ENCODE data around the gene CDYL. TPM values are rescaled to one million over a fixed set of nuclear protein-coding genes. Genes with fewer than 3 reads are reported as not detected.

Gene CDYL
- total RNA-seq, 5 donors from 2014 or later (not counting 1 experiment from before 2014, with no cell fraction given): 24.7 to 36.8 (median 30.2) TPM

GRCh38 chr6:4942673-4943009, 166.4 kb downstream of the CDYL start:
- no peak for ATAC-seq (replicated peaks in 1 of 4)
- Histone ChIP-seq H3K9me3 (no peaks in the 10 kb centered on the region), H3K4me1 (ENCODE audit: control insufficient read depth in 1 of 2, extremely low read depth in 1 of 2, insufficient read depth in 2 of 2, low read length in 2 of 2) (peaks cover 0 to 16% of the 10 kb centered on the region in 2 experiments), H3K27ac (ENCODE audit: low read length) (no peak overlapping the region), H3K4me3 (ENCODE audit: control insufficient read depth in 1 of 2, extremely low read depth in 1 of 2, low read length in 1 of 2) (no peak overlapping the region), H3K36me3 (ENCODE audit: control insufficient read depth in 2 of 2, extremely low read depth in 1 of 2, insufficient read depth in 1 of 2, low read length in 1 of 2) (peaks cover 0 to 25% of the 10 kb centered on the region in 2 donors), H3K27me3 (replicated peaks in 1 of 2; ENCODE audit: control insufficient read depth in 2 of 2, extremely low read depth in 1 of 2, insufficient read depth in 2 of 2, low read length in 1 of 2) (no peaks in the 10 kb centered on the region)
- no peaks in the 10 kb centered on the region for H3K9me3 Mint-ChIP-seq
- H3K27ac Mint-ChIP-seq: peak overlapping the region; percentile 40 to 50
- no peak overlapping the region for H3K4me3 Mint-ChIP-seq
- H3K27me3 Mint-ChIP-seq: no peaks in the 10 kb centered on the region
- peaks cover 36% of the 10 kb centered on the region for H3K36me3 Mint-ChIP-seq
- H3K4me1 Mint-ChIP-seq: peaks cover 15 to 41% (median 33%) of the 10 kb centered on the region in 3 donors
- ChIA-PET POLR2A (no interaction called here), CTCF (interaction anchor here in 1 of 2 donors (0.7 kb wide), 1 partner anchor 61 kb away, joined by 5 read pairs; no protein-coding TSS in a partner anchor)
- no peak for DNase-seq
- WGBS (ENCODE audit: insufficient coverage): 74% methylated on average over 4 of the region's 4 CpGs

- H3K4me1 ChIP-seq (ENCODE audit: control insufficient read depth in 1 of 2, extremely low read depth in 1 of 2, insufficient read depth in 2 of 2, low read length in 2 of 2): peaks cover 0 to 16% of the 10 kb centered on the region in 2 experiments
- no peak overlapping the region for H3K27ac ChIP-seq (ENCODE audit: low read length)
- no peak for ATAC-seq (replicated peaks in 1 of 4)
- H3K36me3 Mint-ChIP-seq: peaks cover 37% of the 10 kb centered on the region
- H3K4me1 Mint-ChIP-seq: peaks cover 15 to 41% (median 33%) of the 10 kb centered on the region in 3 donors
- no peaks in the 10 kb centered on the region for H3K9me3 Mint-ChIP-seq
- no peaks in the 10 kb centered on the region for H3K27me3 ChIP-seq (replicated peaks in 1 of 2; ENCODE audit: control insufficient read depth in 2 of 2, extremely low read depth in 1 of 2, insufficient read depth in 2 of 2, low read length in 1 of 2)
- no peaks in the 10 kb centered on the region for H3K27me3 Mint-ChIP-seq
- H3K36me3 ChIP-seq (ENCODE audit: control insufficient read depth in 2 of 2, extremely low read depth in 1 of 2, insufficient read depth in 1 of 2, low read length in 1 of 2): peaks cover 0 to 24% of the 10 kb centered on the region in 2 donors
- WGBS (ENCODE audit: insufficient coverage): no CpG with 5 or more reads among the region's 2 CpGs
- H3K4me3 Mint-ChIP-seq: no peak overlapping the region
- no peaks in the 10 kb centered on the region for H3K9me3 ChIP-seq
- H3K4me3 ChIP-seq (ENCODE audit: control insufficient read depth in 1 of 2, extremely low read depth in 1 of 2, low read length in 1 of 2): no peak overlapping the region
- no peak overlapping the region for H3K27ac Mint-ChIP-seq
- ChIA-PET POLR2A (no interaction called here), CTCF (interaction anchor here in 1 of 2 donors (0.7 kb wide), 1 partner anchor 807 kb away, joined by 3 read pairs; no protein-coding TSS in a partner anchor)
- no peak for DNase-seq
Observed at GRCh38 chr6:4943716-4944115, 167.5 kb downstream of the CDYL start.

- Histone ChIP-seq H3K27ac (ENCODE audit: low read length) (no peak overlapping the region), H3K27me3 (replicated peaks in 1 of 2; ENCODE audit: control insufficient read depth in 2 of 2, extremely low read depth in 1 of 2, insufficient read depth in 2 of 2, low read length in 1 of 2) (no peaks in the 10 kb centered on the region), H3K36me3 (ENCODE audit: control insufficient read depth in 2 of 2, extremely low read depth in 1 of 2, insufficient read depth in 1 of 2, low read length in 1 of 2) (peaks cover 0 to 29% of the 10 kb centered on the region in 2 donors), H3K4me3 (ENCODE audit: control insufficient read depth in 1 of 2, extremely low read depth in 1 of 2, low read length in 1 of 2) (no peak overlapping the region), H3K4me1 (ENCODE audit: control insufficient read depth in 1 of 2, extremely low read depth in 1 of 2, insufficient read depth in 2 of 2, low read length in 2 of 2) (peaks cover 0 to 16% of the 10 kb centered on the region in 2 experiments), H3K9me3 (no peaks in the 10 kb centered on the region)
- 99% methylated on average over 8 of the region's 8 CpGs for WGBS (ENCODE audit: insufficient coverage)
- Mint-ChIP-seq H3K4me3 (no peak overlapping the region), H3K36me3 (peaks cover 36% of the 10 kb centered on the region), H3K27ac (no peak overlapping the region), H3K9me3 (no peaks in the 10 kb centered on the region), H3K27me3 (no peaks in the 10 kb centered on the region), H3K4me1 (peaks cover 15 to 36% (median 33%) of the 10 kb centered on the region in 3 donors)
- ATAC-seq (replicated peaks in 1 of 4) (no peak), DNase-seq (no peak)
- ChIA-PET POLR2A (no interaction called here), CTCF (interaction anchor here (0.6 to 0.7 kb wide), 2 partner anchors 170 to 807 kb away, joined by 3 read pairs; no protein-coding TSS in a partner anchor)
Observed at GRCh38 chr6:4944325-4944724, 168.1 kb downstream of the CDYL start.

GRCh38 chr6:4946521-4946920, 170.3 kb downstream of the CDYL start:
- Histone ChIP-seq H3K4me1 (ENCODE audit: control insufficient read depth in 1 of 2, extremely low read depth in 1 of 2, insufficient read depth in 2 of 2, low read length in 2 of 2) (peaks cover 0 to 10% of the 10 kb centered on the region in 2 experiments), H3K36me3 (ENCODE audit: control insufficient read depth in 2 of 2, extremely low read depth in 1 of 2, insufficient read depth in 1 of 2, low read length in 1 of 2) (peaks cover 0 to 42% of the 10 kb centered on the region in 2 donors), H3K9me3 (no peaks in the 10 kb centered on the region), H3K27ac (ENCODE audit: low read length) (no peak overlapping the region), H3K27me3 (replicated peaks in 1 of 2; ENCODE audit: control insufficient read depth in 2 of 2, extremely low read depth in 1 of 2, insufficient read depth in 2 of 2, low read length in 1 of 2) (no peaks in the 10 kb centered on the region), H3K4me3 (ENCODE audit: control insufficient read depth in 1 of 2, extremely low read depth in 1 of 2, low read length in 1 of 2) (no peak overlapping the region)
- DNase-seq (no peak), ATAC-seq (replicated peaks in 1 of 4) (no peak)
- H3K4me3 Mint-ChIP-seq: no peak overlapping the region
- WGBS (ENCODE audit: insufficient coverage): 97% methylated on average over 11 of the region's 11 CpGs
- no peaks in the 10 kb centered on the region for H3K27me3 Mint-ChIP-seq
- POLR2A ChIA-PET: no interaction called here
- H3K27ac Mint-ChIP-seq: no peak overlapping the region
- CTCF ChIA-PET: no interaction called here
- no peaks in the 10 kb centered on the region for H3K9me3 Mint-ChIP-seq
- peaks cover 13 to 15% (median 15%) of the 10 kb centered on the region in 3 donors for H3K4me1 Mint-ChIP-seq
- H3K36me3 Mint-ChIP-seq: peaks cover 46% of the 10 kb centered on the region

- Histone ChIP-seq H3K9me3 (no peaks in the 10 kb centered on the region), H3K27ac (ENCODE audit: low read length) (no peak overlapping the region), H3K27me3 (replicated peaks in 1 of 2; ENCODE audit: control insufficient read depth in 2 of 2, extremely low read depth in 1 of 2, insufficient read depth in 2 of 2, low read length in 1 of 2) (no peaks in the 10 kb centered on the region), H3K4me1 (ENCODE audit: control insufficient read depth in 1 of 2, extremely low read depth in 1 of 2, insufficient read depth in 2 of 2, low read length in 2 of 2) (peaks cover 0 to 5% of the 10 kb centered on the region in 2 experiments), H3K36me3 (ENCODE audit: control insufficient read depth in 2 of 2, extremely low read depth in 1 of 2, insufficient read depth in 1 of 2, low read length in 1 of 2) (peaks cover 0 to 50% of the 10 kb centered on the region in 2 donors), H3K4me3 (ENCODE audit: control insufficient read depth in 1 of 2, extremely low read depth in 1 of 2, low read length in 1 of 2) (no peak overlapping the region)
- no peak overlapping the region for H3K27ac Mint-ChIP-seq
- peaks cover 58% of the 10 kb centered on the region for H3K36me3 Mint-ChIP-seq
- H3K4me3 Mint-ChIP-seq: no peak overlapping the region
- DNase-seq (no peak), ATAC-seq (replicated peaks in 1 of 4) (no peak)
- CTCF ChIA-PET: no interaction called here
- H3K4me1 Mint-ChIP-seq: peaks cover 1 to 5% (median 5%) of the 10 kb centered on the region in 3 donors
- POLR2A ChIA-PET: no interaction called here
- WGBS (ENCODE audit: insufficient coverage): 94% methylated on average over 9 of the region's 13 CpGs
- no peaks in the 10 kb centered on the region for H3K27me3 Mint-ChIP-seq
- H3K9me3 Mint-ChIP-seq: no peaks in the 10 kb centered on the region
Observed at GRCh38 chr6:4947716-4948115, 171.5 kb downstream of the CDYL start.

GRCh38 chr6:4948781-4949450, 172.7 kb downstream of the CDYL start:
- Mint-ChIP-seq H3K36me3 (peaks cover 62% of the 10 kb centered on the region), H3K27ac (no peak overlapping the region), H3K4me1 (no peaks in the 10 kb centered on the region), H3K4me3 (no peak overlapping the region), H3K9me3 (no peaks in the 10 kb centered on the region), H3K27me3 (no peaks in the 10 kb centered on the region)
- Histone ChIP-seq H3K9me3 (no peaks in the 10 kb centered on the region), H3K4me1 (ENCODE audit: control insufficient read depth in 1 of 2, extremely low read depth in 1 of 2, insufficient read depth in 2 of 2, low read length in 2 of 2) (no peaks in the 10 kb centered on the region), H3K27ac (ENCODE audit: low read length) (no peak overlapping the region), H3K36me3 (ENCODE audit: control insufficient read depth in 2 of 2, extremely low read depth in 1 of 2, insufficient read depth in 1 of 2, low read length in 1 of 2) (peaks cover 0 to 49% of the 10 kb centered on the region in 2 donors), H3K27me3 (replicated peaks in 1 of 2; ENCODE audit: control insufficient read depth in 2 of 2, extremely low read depth in 1 of 2, insufficient read depth in 2 of 2, low read length in 1 of 2) (no peaks in the 10 kb centered on the region), H3K4me3 (ENCODE audit: control insufficient read depth in 1 of 2, extremely low read depth in 1 of 2, low read length in 1 of 2) (no peak overlapping the region)
- ATAC-seq (replicated peaks in 1 of 4) (no peak), DNase-seq (no peak)
- ChIA-PET POLR2A (no interaction called here), CTCF (no interaction called here)
- 92% methylated on average over 13 of the region's 15 CpGs for WGBS (ENCODE audit: insufficient coverage)
